Measurements from ENCODE around the gene ERCC6L2. TPM values are rescaled to one million over a fixed set of nuclear protein-coding genes. Genes with fewer than 3 reads are reported as not detected.

Gene ERCC6L2
- total and polyA plus RNA-seq, 2 donors (not counting 3 experiments of a cell fraction or from before 2014, with no cell fraction given), result 4.7 to 31.8 TPM

- no peaks in the 10 kb centered on the region for H3K36me3 ChIP-seq (ENCODE audit: control insufficient read depth in 2 of 2, extremely low read depth in 1 of 2, insufficient read depth in 2 of 2, low read length in 2 of 2)
- CTCF ChIA-PET, result interaction anchor here (1.2 kb wide), 1 partner anchor 25 kb away, joined by 3 read pairs; no protein-coding TSS in a partner anchor
- H3K79me2 ChIP-seq (ENCODE audit: control insufficient read depth, insufficient read depth, low read length), result no peaks in the 10 kb centered on the region
- no peak overlapping the region for H3K27ac ChIP-seq (ENCODE audit: insufficient read depth, low read depth, low read length)
- no peak overlapping the region for H3K9ac ChIP-seq (replicated peaks; ENCODE audit: extremely low read depth, insufficient read depth, low read length)
- DNase-seq (ENCODE audit: low read depth, low spot score), result no peak
- POLR2A ChIA-PET, result no interaction called here
- no peaks in the 10 kb centered on the region for H3K4me1 ChIP-seq (ENCODE audit: control insufficient read depth, extremely low read depth, insufficient read depth, low read length)
- intact Hi-C loops (cut with micrococcal nuclease), result loop anchor here (10.0 kb wide), 1 partner anchor 264 kb away; no protein-coding TSS in a partner anchor
- no peaks in the 10 kb centered on the region for H3K27me3 ChIP-seq (ENCODE audit: control insufficient read depth in 2 of 2, insufficient read depth in 2 of 2, low read length in 2 of 2)
- dilution Hi-C loops (cut with MboI; ENCODE audit: extremely low pct_ligation_motif_present, low sequenced_read_pairs), result no loop called here
- no peaks in the 10 kb centered on the region for H3K9me1 ChIP-seq (replicated peaks; ENCODE audit: control insufficient read depth, extremely low read depth, insufficient read depth, low read length)
- FAIRE-seq, result no peak
- BruUV-seq (replicated peaks), result no TSS peak
- H3K9me3 ChIP-seq (replicated peaks; ENCODE audit: control insufficient read depth, insufficient read depth, low read length), result no peaks in the 10 kb centered on the region
- H2AFZ ChIP-seq (ENCODE audit: low read depth, low read length), result no peak overlapping the region
- TF ChIP-seq POLR2AphosphoS5 (IDR thresholded peaks at IDR 0.05; ENCODE audit: insufficient read depth, low read depth, low read length), result no peak
- no peak for TF ChIP-seq MAX (IDR thresholded peaks at IDR 0.05; ENCODE audit: insufficient read depth, insufficient read length)
- no peak for TF ChIP-seq FOS (IDR thresholded peaks at IDR 0.05; ENCODE audit: borderline replicate concordance, insufficient read depth, low read length)
- no peak for TF ChIP-seq GATA2 (IDR thresholded peaks at IDR 0.05; ENCODE audit: insufficient read depth, insufficient read length, low read depth, low read length)
- TF ChIP-seq EZH2 (IDR thresholded peaks at IDR 0.05; ENCODE audit: borderline replicate concordance, low read depth, low read length, severe bottlenecking), result no peak
- TF ChIP-seq CTCF (IDR thresholded peaks at IDR 0.05; ENCODE audit: extremely low read depth in 1 of 2, insufficient read depth in 1 of 2, low read depth in 1 of 2, low read length in 2 of 2), result no peak
- no peak for TF ChIP-seq MYC (IDR thresholded peaks at IDR 0.05; ENCODE audit: low read depth, low read length)
- no peak for TF ChIP-seq JUN (IDR thresholded peaks at IDR 0.05; ENCODE audit: borderline replicate concordance, insufficient read depth, insufficient read length, low read depth)
- no peak for TF ChIP-seq POLR2A (IDR thresholded peaks at IDR 0.05; ENCODE audit: low read depth, low read length)
- H4K20me1 ChIP-seq (replicated peaks; ENCODE audit: control insufficient read depth, extremely low read depth, insufficient read depth, low read length), result no peaks in the 10 kb centered on the region
- H3K4me2 ChIP-seq (ENCODE audit: insufficient read depth, low read length), result no peak overlapping the region
- no peak overlapping the region for H3K4me3 ChIP-seq (replicated peaks in 1 of 3; ENCODE audit: insufficient read depth in 1 of 3, low read depth in 1 of 3, low read length in 3 of 3)
These were observed 113.8 kb downstream of the ERCC6L2 start for GRCh38 chr9:95989297-95989696.
